Stimulated activated CD8-positive, alpha-beta memory T cell treated with anti-CD3 and anti-CD28 coated beads, Interleukin-15, amount 100 ng/mL, for 1 hour (primary cell): Measurements from ENCODE around the gene RAC3.

ENCODE experiments used
- DNase-seq: peaks from one replicate; pipeline ENCODE4 v3.0.0-alpha.2; 2020; ENCODE audit warnings: low read depth

Gene RAC3

GRCh38 chr17:82031303-82031884, at the start of gene RAC3:
Gene RAC3, plus strand, starts transcription at chr17:82031678. Its CDS starts 84 bp downstream, at chr17:82031762.
- DNase-seq, result no peak

- no peak for DNase-seq
These were observed 48.4 kb upstream of the RAC3 start for GRCh38 chr17:81983011-81983638.

DNA sequence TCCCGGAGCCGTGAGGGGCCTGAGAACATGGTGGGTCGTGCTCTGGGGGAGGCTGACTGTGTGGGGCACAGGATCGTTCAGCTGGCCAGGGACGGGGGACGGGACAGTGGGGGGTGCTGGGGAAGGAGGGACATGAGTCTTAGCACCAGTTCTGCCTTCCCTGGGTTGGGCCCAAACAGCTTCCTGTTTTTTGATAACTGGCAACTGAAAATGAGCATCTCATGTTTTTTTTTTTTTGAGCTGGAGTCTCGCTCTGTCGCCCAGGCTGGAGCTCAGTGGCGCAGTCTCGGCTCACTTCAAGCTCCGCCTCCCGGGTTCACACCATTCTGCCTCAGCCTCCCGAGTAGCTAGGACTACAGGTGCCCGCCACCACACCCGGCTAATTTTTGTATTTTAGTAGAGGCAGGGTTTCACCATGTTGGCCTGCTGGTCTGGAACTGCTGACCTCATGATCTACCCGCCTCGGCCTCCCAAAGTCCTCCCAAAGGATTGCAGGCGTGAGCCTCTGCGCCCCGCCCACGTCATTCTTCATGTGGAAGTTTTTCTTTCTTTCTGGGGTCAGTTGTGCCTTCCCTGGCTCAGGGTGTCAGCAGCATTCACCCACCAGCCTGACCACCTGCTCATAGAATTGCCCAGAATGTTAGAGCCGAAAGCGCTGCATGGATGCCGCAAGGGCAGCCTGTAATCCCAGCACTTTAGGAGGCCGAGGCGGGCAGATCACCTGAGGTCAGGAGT, 47.7 kb upstream of the RAC3 start:
- DNase-seq, result no peak

DNA sequence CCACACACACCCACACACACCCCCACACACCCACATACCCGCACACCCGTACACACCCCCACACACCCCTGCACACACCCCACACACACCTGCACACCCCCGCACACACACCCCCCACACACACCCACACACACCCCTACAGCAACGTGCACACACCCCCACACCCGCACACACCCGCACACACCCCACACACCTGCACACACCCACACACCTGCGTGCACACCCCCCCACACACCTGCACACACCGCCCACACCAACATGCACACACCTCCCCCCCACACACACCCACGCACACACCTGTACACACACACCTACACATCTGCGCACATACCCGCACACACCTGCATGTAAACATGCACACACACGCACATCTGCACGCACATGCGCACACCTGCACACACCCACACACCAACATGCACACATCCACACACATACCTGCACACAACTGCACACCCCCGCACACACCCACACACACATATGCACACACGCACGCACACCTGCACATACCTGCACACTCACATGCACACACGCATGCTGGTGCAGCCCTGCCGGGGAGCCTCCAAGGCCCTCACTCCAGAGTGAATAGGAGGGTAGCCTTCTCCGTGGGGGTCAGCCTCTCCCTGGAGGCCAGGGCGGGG, 46.6 kb upstream of the RAC3 start:
- no peak for DNase-seq

- DNase-seq, result no peak
These were observed 44.9 kb upstream of the RAC3 start for GRCh38 chr17:81986606-81987005.

- DNase-seq, result no peak
These were observed 44.2 kb upstream of the RAC3 start for GRCh38 chr17:81987161-81987770.

DNA sequence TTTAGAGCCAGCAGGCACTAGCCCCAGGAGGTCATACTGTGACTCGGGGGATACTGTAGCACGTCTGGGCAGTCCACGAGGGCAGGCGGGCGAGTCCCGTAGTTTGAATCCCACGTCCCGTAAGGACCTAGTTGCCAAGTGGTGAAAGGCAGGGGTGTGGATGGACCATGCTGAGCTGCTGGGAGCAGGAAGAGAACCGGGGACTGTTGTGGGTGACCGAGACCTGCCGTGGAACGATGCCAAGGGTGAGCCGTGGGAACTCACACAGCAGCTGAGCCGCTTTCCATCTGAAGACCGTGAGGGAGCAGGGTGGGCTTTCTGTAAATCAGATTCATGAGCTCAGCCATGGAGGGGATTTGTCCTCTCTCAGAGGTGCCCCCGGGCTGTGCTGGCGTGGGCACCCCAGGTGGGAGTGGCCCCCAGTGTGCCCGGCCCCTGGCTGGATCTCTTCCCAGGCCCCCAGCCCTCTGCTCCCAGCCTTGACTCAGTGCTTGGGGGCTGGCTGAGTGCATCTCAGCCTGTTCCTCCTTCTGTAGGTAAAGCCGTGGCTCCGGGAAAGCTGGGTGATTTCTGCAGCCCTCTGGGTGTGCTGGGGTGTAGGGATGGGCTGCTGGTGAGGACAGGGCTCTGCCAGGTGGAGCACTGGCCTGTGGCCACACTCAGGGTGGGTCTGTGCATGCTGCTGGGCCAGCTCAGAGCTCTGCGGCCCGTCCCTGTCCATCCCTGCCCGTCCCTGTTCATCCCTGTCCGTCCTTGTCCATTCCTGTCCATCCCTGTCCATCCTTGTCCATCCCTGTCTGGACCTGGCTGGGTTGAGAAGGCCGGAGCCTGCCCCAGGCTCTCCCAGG, 40.4 kb upstream of the RAC3 start:
- no peak for DNase-seq

DNA sequence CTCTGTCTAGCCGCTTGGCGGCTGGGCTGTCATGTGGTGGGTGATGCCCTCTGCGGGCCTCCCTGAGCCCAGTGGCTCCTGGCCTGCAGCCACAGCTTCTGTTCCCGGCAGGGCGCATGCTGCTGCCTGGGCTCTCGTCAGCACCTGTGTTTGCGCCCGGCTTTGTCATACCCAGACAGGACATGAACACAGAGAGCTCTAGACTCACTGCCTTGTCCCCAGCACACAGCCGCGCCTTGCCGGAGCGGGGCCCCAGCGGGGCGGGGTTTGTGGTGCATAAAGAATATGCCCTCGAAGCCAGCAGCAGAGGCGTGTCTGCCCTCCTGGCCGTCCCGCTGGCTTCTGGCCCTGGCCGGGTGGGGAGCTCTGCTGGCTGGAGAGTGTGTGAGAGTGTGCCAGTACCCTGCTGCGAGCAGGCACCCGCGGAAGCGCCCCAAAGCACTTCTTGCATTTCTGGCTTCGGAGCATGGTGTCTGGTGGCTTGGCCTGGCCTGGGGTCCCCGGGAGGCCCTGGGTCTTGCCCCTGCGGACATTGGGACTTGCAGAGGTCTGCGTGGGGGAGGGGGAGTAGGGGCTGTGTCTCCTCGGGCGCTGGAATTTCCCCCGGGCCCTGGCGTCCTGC, 39.7 kb upstream of the RAC3 start:
- DNase-seq, result no peak

DNA sequence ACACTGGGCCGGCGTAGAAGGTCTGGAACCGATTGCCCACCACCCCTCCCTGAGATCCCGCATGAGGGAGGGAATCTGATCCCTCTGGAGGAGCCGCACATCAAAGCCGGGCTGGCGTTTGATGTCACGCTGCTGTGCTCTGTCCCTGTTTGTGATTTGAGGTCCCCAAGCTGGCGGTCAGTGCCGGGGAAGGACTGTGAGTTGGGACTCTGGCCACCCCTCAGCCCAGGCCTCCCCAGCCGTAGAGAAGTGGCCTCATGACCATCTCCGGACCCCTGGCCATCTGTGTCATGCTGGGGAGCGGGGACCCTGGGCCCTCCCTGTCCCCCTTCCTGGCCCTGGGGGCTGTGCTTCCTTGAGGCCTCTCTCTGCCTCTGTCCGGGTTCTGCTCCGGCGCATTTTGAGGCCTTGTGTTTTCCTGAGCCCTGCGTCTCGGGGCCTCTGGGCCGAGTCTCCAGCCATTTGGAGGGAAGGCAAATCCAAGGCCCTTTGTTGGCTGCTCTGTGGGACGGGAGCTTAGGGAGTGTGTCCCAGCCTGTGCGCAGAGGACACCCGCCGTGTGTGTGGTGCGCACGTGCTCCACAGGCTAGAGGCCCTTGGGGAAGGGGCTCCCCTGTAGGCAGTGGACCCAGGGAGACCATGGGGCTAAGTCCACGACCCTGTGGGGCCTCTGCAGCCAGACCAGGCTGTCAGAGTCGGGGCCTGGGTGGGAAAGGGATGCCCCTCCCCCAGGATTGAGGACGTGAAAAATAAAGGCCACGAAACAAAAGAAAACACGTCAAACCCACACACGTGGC, 39.0 kb upstream of the RAC3 start:
- no peak for DNase-seq

- no peak for DNase-seq
These were observed 37.5 kb upstream of the RAC3 start for GRCh38 chr17:81993729-81994592.

DNA sequence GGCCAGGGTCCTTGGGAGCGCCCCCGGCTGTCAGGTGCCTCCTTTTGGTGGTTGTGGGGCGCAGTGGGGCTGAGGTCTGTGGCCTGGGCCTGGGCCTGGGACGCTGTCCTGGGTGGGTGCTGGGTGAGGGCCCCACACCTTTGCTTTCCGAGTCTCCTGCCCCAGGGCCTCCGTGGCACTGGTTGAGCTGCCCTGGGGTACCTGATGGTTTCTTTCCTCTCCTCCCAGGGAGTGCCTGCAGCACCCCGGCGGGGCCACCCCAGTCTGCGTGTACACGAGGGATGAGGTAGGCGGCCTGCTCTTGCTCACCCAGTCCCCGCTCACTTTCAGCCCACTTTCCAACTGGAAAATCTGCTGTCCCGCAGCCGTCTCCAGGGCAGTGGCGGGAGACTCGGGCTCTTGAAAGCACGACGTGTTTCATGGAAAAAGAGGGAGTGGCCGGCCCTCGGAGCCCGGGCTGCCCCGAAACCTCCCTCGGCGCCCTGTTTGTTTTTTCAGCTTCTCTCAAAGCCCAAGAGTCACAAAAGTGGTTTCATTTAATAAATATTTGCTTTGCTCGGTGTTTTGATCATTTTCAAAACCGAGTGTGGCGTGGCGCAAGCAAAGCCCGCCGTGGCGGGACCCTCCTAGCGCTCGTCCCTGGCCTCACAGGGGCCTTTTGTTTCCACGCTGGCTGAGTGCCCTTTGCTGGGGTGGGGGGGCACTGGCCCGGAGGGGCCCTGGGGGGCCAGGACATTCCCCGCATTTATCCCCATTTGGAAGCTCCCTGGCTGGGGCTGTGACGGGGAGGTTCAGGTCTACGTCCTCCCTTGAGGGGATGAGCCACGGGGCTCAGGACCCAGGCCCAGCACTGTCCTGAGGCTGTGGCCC, 36.6 kb upstream of the RAC3 start:
- DNase-seq, result no peak

DNA sequence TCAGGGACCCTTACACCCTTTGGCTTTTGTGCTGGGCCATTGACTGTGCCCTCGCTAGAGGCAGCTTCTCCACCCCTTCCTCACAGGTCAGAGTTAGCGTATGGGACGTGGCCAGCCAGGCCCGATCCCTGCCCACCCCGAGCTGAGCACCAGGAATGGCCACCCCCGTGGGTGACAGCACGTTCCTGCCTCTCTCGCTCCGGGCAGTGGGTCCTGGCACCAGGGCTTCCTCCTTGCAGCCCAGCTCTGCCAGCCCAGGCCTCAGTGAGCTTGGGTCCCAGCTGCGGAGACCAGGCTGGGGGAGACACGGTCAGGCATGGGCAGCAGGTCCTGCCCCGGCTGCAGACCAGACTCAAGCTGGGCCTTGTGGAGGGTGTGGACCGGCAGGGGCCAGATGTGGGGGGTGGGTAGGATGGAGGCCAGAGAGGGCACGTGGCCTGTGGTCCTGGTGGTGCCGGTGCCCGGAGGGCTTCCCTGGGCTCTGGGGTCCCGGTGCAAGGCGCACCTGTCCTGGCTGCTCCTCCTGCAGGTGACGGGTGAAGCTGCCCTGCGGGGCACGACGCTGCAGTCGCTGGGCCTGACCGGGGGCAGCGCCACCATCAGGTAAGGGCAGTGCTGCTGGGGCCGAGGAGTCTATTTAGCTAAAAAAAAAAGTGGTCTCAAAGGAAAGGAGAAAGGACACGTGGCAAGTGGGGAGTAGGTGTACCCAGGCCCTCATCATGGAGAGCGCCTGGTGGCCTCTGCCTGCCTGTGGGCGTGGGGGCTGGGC, 35.8 kb upstream of the RAC3 start:
- DNase-seq, result no peak

GRCh38 chr17:81996232-81996756, 35.2 kb upstream of the RAC3 start:
- DNase-seq, result no peak

DNA sequence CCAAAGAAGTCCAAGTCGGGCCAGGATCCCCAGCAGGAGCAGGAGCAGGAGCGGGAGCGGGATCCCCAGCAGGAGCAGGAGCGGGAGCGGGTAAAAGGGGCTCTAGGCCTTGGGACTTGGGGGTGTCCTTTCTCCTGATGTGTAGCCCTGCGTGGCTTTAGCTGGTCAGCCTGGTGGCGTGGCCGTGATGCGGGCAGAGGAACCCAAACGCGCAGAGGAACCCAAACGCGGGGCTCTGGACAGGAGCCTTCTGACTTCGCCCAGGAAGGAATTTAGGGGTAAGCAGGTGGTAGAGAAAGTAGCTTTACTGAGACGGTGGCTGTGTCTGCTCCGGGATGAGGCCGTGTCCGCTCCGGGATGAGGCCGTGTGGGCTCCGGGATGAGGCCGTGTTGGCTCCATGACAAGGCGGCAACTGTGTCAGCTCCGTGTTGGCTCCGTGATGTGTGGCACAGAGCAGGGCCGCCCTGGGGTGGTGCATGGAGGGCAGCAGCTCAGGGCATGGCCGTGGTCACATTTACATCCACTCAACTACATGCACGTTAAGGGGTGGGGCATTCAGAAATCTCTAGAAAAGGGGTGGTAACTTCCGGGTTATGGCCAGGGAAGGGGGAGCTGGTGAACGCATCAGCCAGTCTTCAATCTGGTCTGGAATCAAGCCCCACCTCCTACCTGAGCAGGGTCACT, 34.6 kb upstream of the RAC3 start:
- DNase-seq, result no peak

GRCh38 chr17:81998212-81998611, 33.3 kb upstream of the RAC3 start:
- DNase-seq, result no peak

DNA sequence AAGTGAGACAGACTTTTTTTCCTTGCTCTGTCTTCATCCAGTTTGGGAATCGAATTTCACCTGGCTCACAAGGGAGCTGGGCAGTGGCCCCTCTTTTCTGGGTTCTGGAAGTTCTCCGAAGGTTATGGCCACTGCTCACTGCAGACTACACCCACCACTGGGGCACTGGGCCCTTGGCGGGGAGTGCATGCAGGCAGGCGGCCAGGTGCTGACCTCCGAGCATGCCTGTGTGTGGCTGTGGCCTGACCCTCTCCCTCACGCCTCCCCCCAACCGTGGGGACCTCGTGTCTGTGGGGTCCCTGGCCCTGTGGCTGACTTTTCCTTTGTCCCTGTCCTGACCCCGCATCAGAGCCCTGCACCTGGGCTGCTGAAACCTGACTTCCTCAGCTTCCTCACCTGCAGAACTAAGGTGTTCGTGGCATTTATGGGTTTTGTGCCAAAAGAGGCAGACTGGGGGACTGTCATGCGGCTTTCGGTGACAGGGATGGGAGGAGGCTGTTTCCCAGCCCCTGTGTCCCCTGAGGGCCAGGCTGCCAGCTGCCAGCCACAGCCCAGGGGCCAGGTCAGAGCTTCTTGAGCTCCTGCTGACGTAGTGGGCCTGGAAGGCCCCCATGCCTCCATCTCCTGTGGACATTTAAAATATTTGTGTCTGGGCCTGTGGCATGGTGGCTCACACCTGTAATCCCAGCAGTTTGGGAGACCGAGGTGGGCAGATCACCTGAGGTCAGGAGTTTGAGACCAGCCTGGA, 32.6 kb upstream of the RAC3 start:
- DNase-seq, result no peak
